Measurements from ENCODE around the gene SETD3.

Gene SETD3

GRCh38 chr14:99476864-99477263 is 3.8 kb downstream of the SETD3 start:
- WGBS, 2 donors (ENCODE audit: extremely low coverage in 2 of 2, insufficient read length in 2 of 2, insufficient replicate concordance in 1 of 2): no CpG with 5 or more reads among the region's 1 CpG
- Histone ChIP-seq H2BK5ac (ENCODE audit: low read length) (no peak overlapping the region), H3K18ac (ENCODE audit: low read length) (no peak overlapping the region), H3K4me3 (ENCODE audit: low read length in 2 of 2) (no peak overlapping the region), H3K27me3 (ENCODE audit: control insufficient read depth in 3 of 3, insufficient read depth in 3 of 3, low read depth in 1 of 3, low read length in 3 of 3) (no peaks in the 10 kb centered on the region), H4K8ac (ENCODE audit: low read depth, low read length) (no peak overlapping the region), H2AFZ (ENCODE audit: low read length) (no peak overlapping the region), H2BK15ac (ENCODE audit: low read length) (no peak overlapping the region), H3K4ac (ENCODE audit: low read length) (no peak overlapping the region), H3K14ac (ENCODE audit: low read length) (no peak overlapping the region), H4K91ac (ENCODE audit: low read depth, low read length, poor library complexity) (no peak overlapping the region), H2AK5ac (ENCODE audit: low read depth, low read length) (no peak overlapping the region), H3K4me2 (ENCODE audit: insufficient read depth, low read length, poor library complexity, severe bottlenecking) (no peak overlapping the region), H3K4me1 (ENCODE audit: control insufficient read depth in 2 of 2, insufficient read depth in 1 of 2, low read depth in 1 of 2, low read length in 2 of 2) (peaks cover 0 to 7% of the 10 kb centered on the region in 2 donors), H3K79me1 (ENCODE audit: low read depth, low read length) (peaks cover 5% of the 10 kb centered on the region), H3K9me3 (replicated peaks in 1 of 2; ENCODE audit: control insufficient read depth in 2 of 2, insufficient read depth in 1 of 2, low read depth in 1 of 2, low read length in 2 of 2) (no peaks in the 10 kb centered on the region), H2BK120ac (ENCODE audit: low read depth, low read length) (no peak overlapping the region), H3K9ac (ENCODE audit: low read depth, low read length, poor library complexity) (no peak overlapping the region), H3K23ac (ENCODE audit: low read depth, low read length, poor library complexity) (no peak overlapping the region), H3K36me3 (replicated peaks in 1 of 2; ENCODE audit: control insufficient read depth in 2 of 2, insufficient read depth in 2 of 2, low read length in 2 of 2) (no peaks in the 10 kb centered on the region), H3K27ac (replicated peaks; ENCODE audit: low read length) (no peak overlapping the region), H2BK12ac (ENCODE audit: low read length) (no peak overlapping the region)
- no peak for DNase-seq (ENCODE audit: low spot score)

- Histone ChIP-seq H3K14ac (ENCODE audit: low read length) (no peak overlapping the region), H3K36me3 (replicated peaks in 1 of 2; ENCODE audit: control insufficient read depth in 2 of 2, insufficient read depth in 2 of 2, low read length in 2 of 2) (no peaks in the 10 kb centered on the region), H3K4me1 (ENCODE audit: control insufficient read depth in 2 of 2, insufficient read depth in 1 of 2, low read depth in 1 of 2, low read length in 2 of 2) (peaks cover 0 to 7% of the 10 kb centered on the region in 2 donors), H3K27me3 (ENCODE audit: control insufficient read depth in 3 of 3, insufficient read depth in 3 of 3, low read depth in 1 of 3, low read length in 3 of 3) (no peaks in the 10 kb centered on the region), H4K91ac (ENCODE audit: low read depth, low read length, poor library complexity) (no peak overlapping the region), H3K18ac (ENCODE audit: low read length) (no peak overlapping the region), H2BK12ac (ENCODE audit: low read length) (no peak overlapping the region), H2AK5ac (ENCODE audit: low read depth, low read length) (no peak overlapping the region), H3K4me2 (ENCODE audit: insufficient read depth, low read length, poor library complexity, severe bottlenecking) (no peak overlapping the region), H3K27ac (replicated peaks; ENCODE audit: low read length) (no peak overlapping the region), H3K4ac (ENCODE audit: low read length) (no peak overlapping the region), H3K4me3 (ENCODE audit: low read length in 2 of 2) (no peak overlapping the region), H3K79me1 (ENCODE audit: low read depth, low read length) (peaks cover 5% of the 10 kb centered on the region), H2BK15ac (ENCODE audit: low read length) (no peak overlapping the region), H2BK120ac (ENCODE audit: low read depth, low read length) (no peak overlapping the region), H4K8ac (ENCODE audit: low read depth, low read length) (no peak overlapping the region), H3K9ac (ENCODE audit: low read depth, low read length, poor library complexity) (no peak overlapping the region), H2AFZ (ENCODE audit: low read length) (no peak overlapping the region), H2BK5ac (ENCODE audit: low read length) (no peak overlapping the region), H3K9me3 (replicated peaks in 1 of 2; ENCODE audit: control insufficient read depth in 2 of 2, insufficient read depth in 1 of 2, low read depth in 1 of 2, low read length in 2 of 2) (no peaks in the 10 kb centered on the region), H3K23ac (ENCODE audit: low read depth, low read length, poor library complexity) (no peak overlapping the region)
- no peak for DNase-seq (ENCODE audit: low spot score)
- no CpG with 5 or more reads among the region's 2 CpGs for WGBS, 2 donors (ENCODE audit: extremely low coverage in 2 of 2, insufficient read length in 2 of 2, insufficient replicate concordance in 1 of 2)
Measured at GRCh38 chr14:99475660-99476059, 5.0 kb downstream of the SETD3 start.

GRCh38 chr14:99475179-99475578 is 5.5 kb downstream of the SETD3 start:
- Histone ChIP-seq H2AFZ (ENCODE audit: low read length) (no peak overlapping the region), H2BK120ac (ENCODE audit: low read depth, low read length) (no peak overlapping the region), H3K4me3 (ENCODE audit: low read length in 2 of 2) (no peak overlapping the region), H3K4me2 (ENCODE audit: insufficient read depth, low read length, poor library complexity, severe bottlenecking) (no peak overlapping the region), H2BK12ac (ENCODE audit: low read length) (no peak overlapping the region), H3K23ac (ENCODE audit: low read depth, low read length, poor library complexity) (no peak overlapping the region), H3K4me1 (ENCODE audit: control insufficient read depth in 2 of 2, insufficient read depth in 1 of 2, low read depth in 1 of 2, low read length in 2 of 2) (peaks cover 0 to 7% of the 10 kb centered on the region in 2 donors), H3K27ac (replicated peaks; ENCODE audit: low read length) (no peak overlapping the region), H3K4ac (ENCODE audit: low read length) (no peak overlapping the region), H4K91ac (ENCODE audit: low read depth, low read length, poor library complexity) (no peak overlapping the region), H3K79me1 (ENCODE audit: low read depth, low read length) (peaks cover 5% of the 10 kb centered on the region), H2BK5ac (ENCODE audit: low read length) (no peak overlapping the region), H2AK5ac (ENCODE audit: low read depth, low read length) (no peak overlapping the region), H3K27me3 (ENCODE audit: control insufficient read depth in 3 of 3, insufficient read depth in 3 of 3, low read depth in 1 of 3, low read length in 3 of 3) (no peaks in the 10 kb centered on the region), H3K14ac (ENCODE audit: low read length) (no peak overlapping the region), H3K36me3 (replicated peaks in 1 of 2; ENCODE audit: control insufficient read depth in 2 of 2, insufficient read depth in 2 of 2, low read length in 2 of 2) (no peaks in the 10 kb centered on the region), H2BK15ac (ENCODE audit: low read length) (no peak overlapping the region), H3K9me3 (replicated peaks in 1 of 2; ENCODE audit: control insufficient read depth in 2 of 2, insufficient read depth in 1 of 2, low read depth in 1 of 2, low read length in 2 of 2) (no peaks in the 10 kb centered on the region), H3K18ac (ENCODE audit: low read length) (no peak overlapping the region), H3K9ac (ENCODE audit: low read depth, low read length, poor library complexity) (no peak overlapping the region), H4K8ac (ENCODE audit: low read depth, low read length) (no peak overlapping the region)
- no CpG with 5 or more reads among the region's 9 CpGs for WGBS, 2 donors (ENCODE audit: extremely low coverage in 2 of 2, insufficient read length in 2 of 2, insufficient replicate concordance in 1 of 2)
- DNase-seq (ENCODE audit: low spot score): no peak

DNA sequence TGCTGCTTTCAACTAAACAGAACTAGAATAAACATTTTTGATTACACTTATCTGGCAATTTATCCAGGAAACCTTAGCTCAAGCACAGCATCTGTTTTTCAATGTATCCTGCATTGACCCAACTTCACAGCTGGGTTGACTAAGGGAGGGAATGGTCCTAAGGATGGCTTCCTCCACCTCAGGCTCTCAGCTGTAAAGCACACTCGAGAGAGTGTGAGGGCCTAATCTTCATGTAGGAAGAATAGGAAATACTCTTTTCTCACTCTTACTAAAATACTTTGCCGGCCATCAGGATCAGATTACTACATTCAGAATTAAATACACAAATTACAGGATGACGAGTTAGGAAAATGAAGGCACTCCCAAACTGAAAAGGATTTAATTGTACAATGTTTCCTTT is 7.2 kb downstream of the SETD3 start:
- Histone ChIP-seq H3K4me2 (ENCODE audit: insufficient read depth, low read length, poor library complexity, severe bottlenecking) (no peak overlapping the region), H3K27me3 (ENCODE audit: control insufficient read depth in 3 of 3, insufficient read depth in 3 of 3, low read depth in 1 of 3, low read length in 3 of 3) (no peaks in the 10 kb centered on the region), H3K23ac (ENCODE audit: low read depth, low read length, poor library complexity) (no peak overlapping the region), H3K14ac (ENCODE audit: low read length) (no peak overlapping the region), H4K8ac (ENCODE audit: low read depth, low read length) (no peak overlapping the region), H3K79me1 (ENCODE audit: low read depth, low read length) (peaks cover under 1% of the 10 kb centered on the region), H2BK12ac (ENCODE audit: low read length) (no peak overlapping the region), H3K4ac (ENCODE audit: low read length) (no peak overlapping the region), H3K27ac (replicated peaks; ENCODE audit: low read length) (no peak overlapping the region), H2BK5ac (ENCODE audit: low read length) (no peak overlapping the region), H3K18ac (ENCODE audit: low read length) (no peak overlapping the region), H2AFZ (ENCODE audit: low read length) (no peak overlapping the region), H3K4me1 (ENCODE audit: control insufficient read depth in 2 of 2, insufficient read depth in 1 of 2, low read depth in 1 of 2, low read length in 2 of 2) (no peaks in the 10 kb centered on the region), H3K9me3 (replicated peaks in 1 of 2; ENCODE audit: control insufficient read depth in 2 of 2, insufficient read depth in 1 of 2, low read depth in 1 of 2, low read length in 2 of 2) (no peaks in the 10 kb centered on the region), H3K4me3 (ENCODE audit: low read length in 2 of 2) (no peak overlapping the region), H3K36me3 (replicated peaks in 1 of 2; ENCODE audit: control insufficient read depth in 2 of 2, insufficient read depth in 2 of 2, low read length in 2 of 2) (no peaks in the 10 kb centered on the region), H4K91ac (ENCODE audit: low read depth, low read length, poor library complexity) (no peak overlapping the region), H2AK5ac (ENCODE audit: low read depth, low read length) (no peak overlapping the region), H2BK15ac (ENCODE audit: low read length) (no peak overlapping the region), H2BK120ac (ENCODE audit: low read depth, low read length) (no peak overlapping the region), H3K9ac (ENCODE audit: low read depth, low read length, poor library complexity) (no peak overlapping the region)
- no peak for DNase-seq (ENCODE audit: low spot score)
- WGBS, 2 donors (ENCODE audit: extremely low coverage in 2 of 2, insufficient read length in 2 of 2, insufficient replicate concordance in 1 of 2): no CpG with 5 or more reads among the region's 3 CpGs
